ENCODE measurements around the gene HDHD5.

HDHD5 gene

GRCh38 chr22:17091851-17092250 lies 67.2 kb downstream of the HDHD5 start:
- no peak overlapping the region for H2AFZ ChIP-seq (ENCODE audit: low read depth, low read length, severe bottlenecking)
- 0 out of 2 replicates have a peak, but pooled peaks cover 3% of the 10 kb centered on the region for H3F3A ChIP-seq (ENCODE audit: insufficient read depth)
- H3K4me2 ChIP-seq (ENCODE audit: low read depth, low read length, poor library complexity, severe bottlenecking), result no peak overlapping the region
- H3K27ac ChIP-seq (ENCODE audit: low read depth, low read length), result no peak overlapping the region
- no peaks in the 10 kb centered on the region for H3K79me2 ChIP-seq (ENCODE audit: insufficient read depth, low read length)
- H3K4me3 ChIP-seq (ENCODE audit: insufficient read depth, low read length, poor library complexity, severe bottlenecking), result no peak overlapping the region
- no peaks in the 10 kb centered on the region for H3K27me3 ChIP-seq (ENCODE audit: low read length)
- H3K9ac ChIP-seq (ENCODE audit: low read length), result no peak overlapping the region
- TF ChIP-seq CTCF (IDR thresholded peaks at IDR 0.05; ENCODE audit: insufficient read depth, low read length, poor library complexity, severe bottlenecking) (no peak), EZH2phosphoT487 (conservative IDR thresholded peaks at IDR 0.05; ENCODE audit: low read length) (no peak)
- H4K20me1 ChIP-seq (ENCODE audit: low read depth, low read length), result no peaks in the 10 kb centered on the region
- no peaks in the 10 kb centered on the region for H3K36me3 ChIP-seq (ENCODE audit: low read length)
- no peaks in the 10 kb centered on the region for H3K9me3 ChIP-seq (ENCODE audit: insufficient read depth, low read length)
- no peaks in the 10 kb centered on the region for H3K9me2 ChIP-seq (replicated peaks; ENCODE audit: insufficient read depth, low read length)

GRCh38 chr22:17090550-17090949 lies 68.5 kb downstream of the HDHD5 start:
- H3K4me2 ChIP-seq (ENCODE audit: low read depth, low read length, poor library complexity, severe bottlenecking), result no peak overlapping the region
- H3K9me3 ChIP-seq (ENCODE audit: insufficient read depth, low read length), result no peaks in the 10 kb centered on the region
- H3K9me2 ChIP-seq (replicated peaks; ENCODE audit: insufficient read depth, low read length), result no peaks in the 10 kb centered on the region
- H2AFZ ChIP-seq (ENCODE audit: low read depth, low read length, severe bottlenecking), result no peak overlapping the region
- H3K27ac ChIP-seq (ENCODE audit: low read depth, low read length), result no peak overlapping the region
- H4K20me1 ChIP-seq (ENCODE audit: low read depth, low read length), result no peaks in the 10 kb centered on the region
- no peak overlapping the region for H3K9ac ChIP-seq (ENCODE audit: low read length)
- no peaks in the 10 kb centered on the region for H3K79me2 ChIP-seq (ENCODE audit: insufficient read depth, low read length)
- H3K27me3 ChIP-seq (ENCODE audit: low read length), result no peaks in the 10 kb centered on the region
- H3K4me3 ChIP-seq (ENCODE audit: insufficient read depth, low read length, poor library complexity, severe bottlenecking), result no peak overlapping the region
- TF ChIP-seq CTCF (IDR thresholded peaks at IDR 0.05; ENCODE audit: insufficient read depth, low read length, poor library complexity, severe bottlenecking) (no peak), EZH2phosphoT487 (conservative IDR thresholded peaks at IDR 0.05; ENCODE audit: low read length) (no peak)
- H3K36me3 ChIP-seq (ENCODE audit: low read length), result no peaks in the 10 kb centered on the region
- H3F3A ChIP-seq (ENCODE audit: insufficient read depth), result 0 out of 2 replicates have a peak, but pooled peaks cover 3% of the 10 kb centered on the region

Data from SU-DHL-6 (cell line).